ENCODE results near the gene CENPA. TPM values are rescaled to one million over a fixed set of nuclear protein-coding genes. Genes with fewer than 3 reads are reported as not detected.

The CENPA gene
- total RNA-seq, 1 experiment from 2014 or later = 55.0 TPM

DNA sequence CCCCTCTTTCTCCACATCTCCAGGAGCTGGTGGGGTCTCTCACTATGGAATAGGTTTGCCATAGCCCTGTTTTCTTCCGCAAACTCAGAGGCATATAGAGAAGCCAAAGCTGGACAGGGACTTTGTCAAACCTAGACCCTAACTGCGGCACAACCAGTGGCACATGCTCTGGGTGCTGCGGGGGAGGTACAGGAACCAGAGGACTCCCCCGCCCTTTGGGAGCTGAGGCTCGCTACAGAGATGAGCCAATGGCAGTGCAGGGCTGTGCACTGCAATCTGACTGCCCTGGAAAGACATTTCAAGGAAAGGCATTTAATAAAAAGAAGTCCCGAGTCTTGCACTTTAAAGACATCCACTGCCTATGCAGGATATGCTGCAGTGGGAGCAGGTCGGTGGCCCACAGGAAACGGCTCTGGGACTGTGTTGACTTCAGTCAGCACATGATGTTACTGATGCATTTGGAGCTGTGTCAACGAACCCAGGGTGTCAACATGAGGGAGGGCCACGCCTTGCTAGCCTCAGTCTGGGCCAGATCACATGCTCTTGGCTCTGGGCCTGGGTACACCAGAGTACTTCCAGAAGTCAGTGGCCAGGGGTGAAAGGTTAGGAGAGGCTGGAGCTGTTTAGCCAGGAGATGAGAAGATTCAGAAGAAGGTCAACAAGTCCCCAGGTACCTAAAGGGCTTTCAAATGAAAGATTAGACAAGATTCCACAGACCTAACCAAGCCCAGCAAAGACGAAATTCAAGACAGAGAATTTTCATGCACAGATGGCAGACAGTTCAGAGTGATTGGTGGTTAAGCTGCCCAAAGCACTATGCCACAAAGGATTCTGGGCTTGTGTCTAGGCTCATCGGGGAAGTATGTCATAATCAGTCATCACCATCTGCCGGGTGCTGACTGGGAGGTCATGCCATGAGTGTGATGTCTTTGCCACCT is 13.5 kb upstream of the CENPA start:
- POLR2A ChIA-PET = no interaction called here
- no peak overlapping the region for H3K4me3 ChIP-seq (ENCODE audit: low read depth in 2 of 2, low read length in 2 of 2)
- intact Hi-C loops (cut with micrococcal nuclease; ENCODE audit: unreplicated experiment) = no loop called here

DNA sequence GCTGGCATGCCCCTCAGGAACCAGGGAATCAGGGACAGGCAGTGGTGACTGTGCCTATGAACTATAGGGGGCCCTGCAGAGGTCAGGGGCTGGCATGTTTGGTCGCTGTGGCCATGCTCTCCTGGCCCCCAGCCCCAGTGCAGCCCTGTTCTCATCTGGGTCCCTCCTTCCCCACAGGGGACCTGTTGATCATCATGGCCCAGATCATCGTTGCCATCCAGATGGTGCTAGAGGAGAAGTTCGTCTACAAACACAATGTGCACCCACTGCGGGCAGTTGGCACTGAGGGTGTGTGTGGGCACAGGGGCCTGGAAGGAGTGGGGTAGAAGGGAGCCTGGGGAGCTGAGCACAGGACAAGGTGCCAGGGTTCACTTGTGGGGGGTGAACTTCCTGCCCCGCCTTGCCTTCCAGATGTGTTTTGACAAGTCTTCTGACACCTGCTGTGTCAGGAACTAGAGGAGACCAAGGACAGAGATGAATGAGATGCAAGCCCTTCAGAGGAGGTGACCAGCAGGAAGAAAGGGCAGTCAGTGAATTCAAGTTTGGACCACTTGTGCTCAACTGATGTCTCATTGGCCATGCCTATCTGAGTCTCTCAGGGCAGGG is 9.6 kb upstream of the CENPA start:
- no peak for DNase-seq (ENCODE audit: low read depth, low spot score)
- Histone ChIP-seq H3K4me1 (ENCODE audit: control insufficient read depth, insufficient read depth, low read length) (peaks cover 22% of the 10 kb centered on the region), H3K27ac (ENCODE audit: low read length) (no peak overlapping the region), H3K4me3 (ENCODE audit: low read depth in 2 of 2, low read length in 2 of 2) (no peak overlapping the region), H3K27me3 (ENCODE audit: control insufficient read depth, insufficient read depth, low read length) (no peaks in the 10 kb centered on the region), H3K36me3 (ENCODE audit: control insufficient read depth, insufficient read depth, low read length) (peaks cover 5% of the 10 kb centered on the region), H3K9me3 (ENCODE audit: control insufficient read depth, insufficient read depth, low read depth, low read length) (no peaks in the 10 kb centered on the region)
- in situ Hi-C loops (cut with HindIII; ENCODE audit: low pct_unique_long_range_greater_than_20kb, low sequenced_read_pairs) (no loop called here), intact Hi-C loops (cut with micrococcal nuclease; ENCODE audit: unreplicated experiment) (no loop called here)
- TF ChIP-seq SIN3A (IDR thresholded peaks at IDR 0.05; ENCODE audit: borderline replicate concordance, insufficient read depth, low read depth, low read length) (no peak), POLR2AphosphoS5 (IDR thresholded peaks at IDR 0.05; ENCODE audit: low read depth, low read length) (no peak), TCF7L2 (IDR thresholded peaks at IDR 0.05; ENCODE audit: low read depth, low read length) (no peak)
- TF ChIP-seq, protein P1, sequence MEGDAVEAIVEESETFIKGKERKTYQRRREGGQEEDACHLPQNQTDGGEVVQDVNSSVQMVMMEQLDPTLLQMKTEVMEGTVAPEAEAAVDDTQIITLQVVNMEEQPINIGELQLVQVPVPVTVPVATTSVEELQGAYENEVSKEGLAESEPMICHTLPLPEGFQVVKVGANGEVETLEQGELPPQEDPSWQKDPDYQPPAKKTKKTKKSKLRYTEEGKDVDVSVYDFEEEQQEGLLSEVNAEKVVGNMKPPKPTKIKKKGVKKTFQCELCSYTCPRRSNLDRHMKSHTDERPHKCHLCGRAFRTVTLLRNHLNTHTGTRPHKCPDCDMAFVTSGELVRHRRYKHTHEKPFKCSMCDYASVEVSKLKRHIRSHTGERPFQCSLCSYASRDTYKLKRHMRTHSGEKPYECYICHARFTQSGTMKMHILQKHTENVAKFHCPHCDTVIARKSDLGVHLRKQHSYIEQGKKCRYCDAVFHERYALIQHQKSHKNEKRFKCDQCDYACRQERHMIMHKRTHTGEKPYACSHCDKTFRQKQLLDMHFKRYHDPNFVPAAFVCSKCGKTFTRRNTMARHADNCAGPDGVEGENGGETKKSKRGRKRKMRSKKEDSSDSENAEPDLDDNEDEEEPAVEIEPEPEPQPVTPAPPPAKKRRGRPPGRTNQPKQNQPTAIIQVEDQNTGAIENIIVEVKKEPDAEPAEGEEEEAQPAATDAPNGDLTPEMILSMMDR (IDR thresholded peaks at IDR 0.05) = no peak
- TF ChIP-seq, protein P2, sequence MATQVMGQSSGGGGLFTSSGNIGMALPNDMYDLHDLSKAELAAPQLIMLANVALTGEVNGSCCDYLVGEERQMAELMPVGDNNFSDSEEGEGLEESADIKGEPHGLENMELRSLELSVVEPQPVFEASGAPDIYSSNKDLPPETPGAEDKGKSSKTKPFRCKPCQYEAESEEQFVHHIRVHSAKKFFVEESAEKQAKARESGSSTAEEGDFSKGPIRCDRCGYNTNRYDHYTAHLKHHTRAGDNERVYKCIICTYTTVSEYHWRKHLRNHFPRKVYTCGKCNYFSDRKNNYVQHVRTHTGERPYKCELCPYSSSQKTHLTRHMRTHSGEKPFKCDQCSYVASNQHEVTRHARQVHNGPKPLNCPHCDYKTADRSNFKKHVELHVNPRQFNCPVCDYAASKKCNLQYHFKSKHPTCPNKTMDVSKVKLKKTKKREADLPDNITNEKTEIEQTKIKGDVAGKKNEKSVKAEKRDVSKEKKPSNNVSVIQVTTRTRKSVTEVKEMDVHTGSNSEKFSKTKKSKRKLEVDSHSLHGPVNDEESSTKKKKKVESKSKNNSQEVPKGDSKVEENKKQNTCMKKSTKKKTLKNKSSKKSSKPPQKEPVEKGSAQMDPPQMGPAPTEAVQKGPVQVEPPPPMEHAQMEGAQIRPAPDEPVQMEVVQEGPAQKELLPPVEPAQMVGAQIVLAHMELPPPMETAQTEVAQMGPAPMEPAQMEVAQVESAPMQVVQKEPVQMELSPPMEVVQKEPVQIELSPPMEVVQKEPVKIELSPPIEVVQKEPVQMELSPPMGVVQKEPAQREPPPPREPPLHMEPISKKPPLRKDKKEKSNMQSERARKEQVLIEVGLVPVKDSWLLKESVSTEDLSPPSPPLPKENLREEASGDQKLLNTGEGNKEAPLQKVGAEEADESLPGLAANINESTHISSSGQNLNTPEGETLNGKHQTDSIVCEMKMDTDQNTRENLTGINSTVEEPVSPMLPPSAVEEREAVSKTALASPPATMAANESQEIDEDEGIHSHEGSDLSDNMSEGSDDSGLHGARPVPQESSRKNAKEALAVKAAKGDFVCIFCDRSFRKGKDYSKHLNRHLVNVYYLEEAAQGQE (IDR thresholded peaks at IDR 0.05; ENCODE audit: insufficient read depth in 1 of 2, low read depth in 2 of 2, low read length in 1 of 2) = no peak
- ChIA-PET POLR2A (no interaction called here), CTCF (no interaction called here)
- ATAC-seq = no peak
- no TSS peak for BruUV-seq (replicated peaks)

More for the DNA sequence above, 13.5 kb upstream of the CENPA start:
- Histone ChIP-seq H3K27me3 (ENCODE audit: control insufficient read depth, insufficient read depth, low read length) (no peaks in the 10 kb centered on the region), H3K4me1 (ENCODE audit: control insufficient read depth, insufficient read depth, low read length) (peaks cover 47% of the 10 kb centered on the region), H3K27ac (ENCODE audit: low read length) (peak overlapping the region; percentile 86), H3K9me3 (ENCODE audit: control insufficient read depth, insufficient read depth, low read depth, low read length) (no peaks in the 10 kb centered on the region), H3K36me3 (ENCODE audit: control insufficient read depth, insufficient read depth, low read length) (no peaks in the 10 kb centered on the region; the same call in 1 of the 2 replicates)
- ATAC-seq (peak; percentile 40), DNase-seq (ENCODE audit: low read depth, low spot score) (peak; percentile 96)
- in situ Hi-C loops (cut with HindIII; ENCODE audit: low pct_unique_long_range_greater_than_20kb, low sequenced_read_pairs) = no loop called here
- TF ChIP-seq SIN3A (IDR thresholded peaks at IDR 0.05; ENCODE audit: borderline replicate concordance, insufficient read depth, low read depth, low read length) = no peak
- TF ChIP-seq, protein P2 (IDR thresholded peaks at IDR 0.05; ENCODE audit: insufficient read depth in 1 of 2, low read depth in 2 of 2, low read length in 1 of 2) = no peak
- TF ChIP-seq, protein P1 (IDR thresholded peaks at IDR 0.05) = no peak
- no peak for TF ChIP-seq TCF7L2 (IDR thresholded peaks at IDR 0.05; ENCODE audit: low read depth, low read length)
- TF ChIP-seq POLR2AphosphoS5 (IDR thresholded peaks at IDR 0.05; ENCODE audit: low read depth, low read length) = no peak
- no TSS peak for BruUV-seq (replicated peaks)
- CTCF ChIA-PET = no interaction called here
